DOHH2 (cell line): ENCODE results near the gene TOGARAM1.

Experiments used
- H3F3A ChIP-seq: fragments of 200-600 bp; sonication (generic), shearing (Covaris generic); 2 replicates; pipeline ENCODE4 v1.6.0; 2016; ENCODE audit warnings: antibody characterized with exemption, mild to moderate bottlenecking; ENCODE audit not compliant: control insufficient read depth, insufficient read depth
- H3K27ac ChIP-seq: fragments of 200-600 bp; sonication (generic); 2 replicates; pipeline ENCODE4 v1.5.1; 2014; ENCODE audit warnings: low read depth, mild to moderate bottlenecking, low read length, moderate library complexity
- H3K27me3 ChIP-seq: fragments of 200-600 bp; sonication (generic); 2 replicates; pipeline ENCODE4 v1.6.1; 2014; ENCODE audit warnings: mild to moderate bottlenecking, low read length, mixed read lengths; ENCODE audit not compliant: control insufficient read depth
- H3K36me3 ChIP-seq: fragments of 200-600 bp; sonication (generic); 2 replicates; pipeline ENCODE4 v1.6.1; 2014; ENCODE audit warnings: mild to moderate bottlenecking, low read length, moderate library complexity, mixed read lengths; ENCODE audit not compliant: control insufficient read depth
- H3K4me1 ChIP-seq: fragments of 200-600 bp; sonication (generic); 2 replicates; pipeline ENCODE4 v1.6.1; 2014; ENCODE audit warnings: mild to moderate bottlenecking, low read length, mixed read lengths; ENCODE audit not compliant: control insufficient read depth
- H3K4me2 ChIP-seq: fragments of 200-600 bp; sonication (generic); 2 replicates; pipeline ENCODE4 v1.6.0; 2014; ENCODE audit warnings: mild to moderate bottlenecking, low read length, moderate library complexity
- H3K4me3 ChIP-seq: fragments of 200-600 bp; sonication (generic); 2 replicates; pipeline ENCODE4 v1.5.1; 2014; ENCODE audit warnings: mild to moderate bottlenecking, low read length, mixed read lengths
- H3K79me2 ChIP-seq: fragments of 200-600 bp; sonication (generic); 2 replicates; pipeline ENCODE4 v1.6.1; 2014; ENCODE audit warnings: mild to moderate bottlenecking, low read length, mixed read lengths; ENCODE audit not compliant: control insufficient read depth
- H3K9me2 ChIP-seq: fragments of 200-600 bp; sonication (generic); replicated peaks from 2 replicates; pipeline ENCODE4 v1.6.1; 2014; ENCODE audit warnings: mild to moderate bottlenecking, low read length, mixed read lengths; ENCODE audit not compliant: control insufficient read depth
- H3K9me3 ChIP-seq: fragments of 200-600 bp; sonication (generic); 2 replicates; pipeline ENCODE4 v1.6.1; 2014; ENCODE audit warnings: antibody characterized with exemption, low read length, mixed read lengths; ENCODE audit not compliant: control insufficient read depth, insufficient read depth
- H4K20me1 ChIP-seq: fragments of 200-600 bp; sonication (generic); 2 replicates; pipeline ENCODE4 v1.6.0; 2014; ENCODE audit warnings: low read depth, mild to moderate bottlenecking, antibody characterized with exemption, low read length, moderate library complexity; ENCODE audit not compliant: control insufficient read depth, insufficient read depth
- EZH2phosphoT487 ChIP-seq: fragments of 200-600 bp; sonication (generic); IDR thresholded peaks from 2 replicates; pipeline ENCODE4 v1.6.1; 2017; ENCODE audit warnings: borderline replicate concordance, mild to moderate bottlenecking, antibody characterized with exemption, low read length, moderate library complexity, mixed read lengths
- TF ChIP-seq, protein P1 (sequence below): fragments of 200-600 bp; sonication (generic); IDR thresholded peaks from one replicate; pipeline ENCODE4 v1.5.1; 2014; ENCODE audit warnings: antibody characterized with exemption, mild to moderate bottlenecking, low read depth, low read length; ENCODE audit not compliant: poor library complexity, severe bottlenecking

Gene TOGARAM1

DNA sequence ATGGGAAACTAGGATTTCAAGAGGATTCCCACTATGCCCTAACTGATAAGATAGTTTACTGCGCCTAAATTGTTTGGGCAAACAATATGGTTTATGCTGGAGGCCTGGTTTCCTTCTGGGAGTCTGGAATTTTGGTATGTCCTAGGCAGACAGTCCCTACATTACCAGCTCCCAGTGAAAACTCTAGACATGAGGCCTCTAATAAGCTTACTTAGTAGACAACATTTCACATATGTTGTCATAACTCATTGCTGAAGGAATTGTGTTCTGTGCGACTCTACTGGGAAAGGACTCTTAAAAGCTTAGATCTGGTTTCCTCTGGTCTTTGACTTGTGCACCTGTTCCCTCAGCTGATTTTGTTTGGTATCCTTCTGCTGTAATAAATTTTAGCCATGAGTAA lies 104.0 kb downstream of the TOGARAM1 start:
- Histone ChIP-seq H3K4me1 (no peaks in the 10 kb centered on the region), H3K36me3 (no peaks in the 10 kb centered on the region), H3K4me2 (no peak overlapping the region), H3K9me2 (no peaks in the 10 kb centered on the region), H3K4me3 (no peak overlapping the region), H3K27ac (no peak overlapping the region), H3K9me3 (no peaks in the 10 kb centered on the region), H4K20me1 (no peaks in the 10 kb centered on the region), H3F3A (no peaks in the 10 kb centered on the region; the same call in 1 of the 2 replicates), H3K27me3 (no peaks in the 10 kb centered on the region), H3K79me2 (no peaks in the 10 kb centered on the region)
- no peak for TF ChIP-seq EZH2phosphoT487
- TF ChIP-seq, protein P1, sequence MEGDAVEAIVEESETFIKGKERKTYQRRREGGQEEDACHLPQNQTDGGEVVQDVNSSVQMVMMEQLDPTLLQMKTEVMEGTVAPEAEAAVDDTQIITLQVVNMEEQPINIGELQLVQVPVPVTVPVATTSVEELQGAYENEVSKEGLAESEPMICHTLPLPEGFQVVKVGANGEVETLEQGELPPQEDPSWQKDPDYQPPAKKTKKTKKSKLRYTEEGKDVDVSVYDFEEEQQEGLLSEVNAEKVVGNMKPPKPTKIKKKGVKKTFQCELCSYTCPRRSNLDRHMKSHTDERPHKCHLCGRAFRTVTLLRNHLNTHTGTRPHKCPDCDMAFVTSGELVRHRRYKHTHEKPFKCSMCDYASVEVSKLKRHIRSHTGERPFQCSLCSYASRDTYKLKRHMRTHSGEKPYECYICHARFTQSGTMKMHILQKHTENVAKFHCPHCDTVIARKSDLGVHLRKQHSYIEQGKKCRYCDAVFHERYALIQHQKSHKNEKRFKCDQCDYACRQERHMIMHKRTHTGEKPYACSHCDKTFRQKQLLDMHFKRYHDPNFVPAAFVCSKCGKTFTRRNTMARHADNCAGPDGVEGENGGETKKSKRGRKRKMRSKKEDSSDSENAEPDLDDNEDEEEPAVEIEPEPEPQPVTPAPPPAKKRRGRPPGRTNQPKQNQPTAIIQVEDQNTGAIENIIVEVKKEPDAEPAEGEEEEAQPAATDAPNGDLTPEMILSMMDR: no peak

DNA sequence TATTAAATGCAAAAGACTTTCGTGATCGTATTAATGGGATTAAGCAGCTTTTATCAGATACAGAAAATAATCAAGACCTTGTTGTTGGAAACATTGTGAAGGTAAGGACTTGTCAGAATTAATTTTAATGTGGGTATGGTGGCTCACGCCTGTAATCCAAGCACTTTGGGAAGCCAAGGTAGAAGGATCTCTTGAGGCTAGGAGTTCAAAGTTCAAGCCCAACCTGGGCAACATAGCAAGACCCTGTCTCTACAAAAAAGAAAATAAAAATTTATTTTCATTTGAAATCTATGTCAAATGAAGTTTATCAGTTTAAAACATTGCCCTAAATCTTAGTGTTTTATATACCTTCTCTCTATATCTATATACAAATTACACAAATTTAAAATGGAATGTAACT lies 104.7 kb downstream of the TOGARAM1 start:
- H4K20me1 ChIP-seq: no peaks in the 10 kb centered on the region
- no peaks in the 10 kb centered on the region for H3K4me1 ChIP-seq
- no peaks in the 10 kb centered on the region for H3K27me3 ChIP-seq
- H3F3A ChIP-seq: no peaks in the 10 kb centered on the region
- no peak overlapping the region for H3K4me2 ChIP-seq
- H3K9me2 ChIP-seq: no peaks in the 10 kb centered on the region
- no peak for TF ChIP-seq EZH2phosphoT487
- TF ChIP-seq, protein P1: no peak
- H3K79me2 ChIP-seq: no peaks in the 10 kb centered on the region
- no peak overlapping the region for H3K4me3 ChIP-seq
- no peaks in the 10 kb centered on the region for H3K36me3 ChIP-seq
- H3K9me3 ChIP-seq: no peaks in the 10 kb centered on the region
- H3K27ac ChIP-seq: no peak overlapping the region

DNA sequence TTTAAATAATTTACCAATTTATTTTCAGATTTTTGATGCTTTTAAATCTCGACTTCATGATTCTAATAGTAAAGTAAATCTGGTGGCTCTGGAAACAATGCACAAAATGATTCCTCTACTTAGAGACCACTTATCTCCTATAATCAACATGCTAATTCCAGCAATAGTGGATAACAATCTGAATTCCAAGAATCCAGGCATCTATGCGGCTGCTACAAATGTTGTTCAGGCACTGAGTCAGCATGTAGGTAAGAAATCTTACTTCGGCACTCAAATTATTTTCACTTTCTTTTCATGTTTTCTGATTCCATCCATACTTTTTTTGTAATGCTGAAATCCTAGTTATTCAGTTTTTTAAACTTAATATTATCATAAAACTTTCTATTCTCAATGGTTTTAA lies 106.4 kb downstream of the TOGARAM1 start:
- H3K4me1 ChIP-seq: no peaks in the 10 kb centered on the region

More for the DNA sequence above, 106.4 kb downstream of the TOGARAM1 start:
- H3K27me3 ChIP-seq: no peaks in the 10 kb centered on the region
- no peak overlapping the region for H3K27ac ChIP-seq
- no peaks in the 10 kb centered on the region for H3K79me2 ChIP-seq
- H3K4me3 ChIP-seq: no peak overlapping the region
- H4K20me1 ChIP-seq: no peaks in the 10 kb centered on the region
- H3F3A ChIP-seq: no peaks in the 10 kb centered on the region
- TF ChIP-seq, protein P1: no peak
- no peak for TF ChIP-seq EZH2phosphoT487
- H3K9me3 ChIP-seq: no peaks in the 10 kb centered on the region
- H3K9me2 ChIP-seq: no peaks in the 10 kb centered on the region
- H3K36me3 ChIP-seq: peaks cover 2% of the 10 kb centered on the region; the same call in 1 of the 2 replicates
- H3K4me2 ChIP-seq: no peak overlapping the region
